ENCODE data around the gene C7orf57.

Gene C7orf57

DNA sequence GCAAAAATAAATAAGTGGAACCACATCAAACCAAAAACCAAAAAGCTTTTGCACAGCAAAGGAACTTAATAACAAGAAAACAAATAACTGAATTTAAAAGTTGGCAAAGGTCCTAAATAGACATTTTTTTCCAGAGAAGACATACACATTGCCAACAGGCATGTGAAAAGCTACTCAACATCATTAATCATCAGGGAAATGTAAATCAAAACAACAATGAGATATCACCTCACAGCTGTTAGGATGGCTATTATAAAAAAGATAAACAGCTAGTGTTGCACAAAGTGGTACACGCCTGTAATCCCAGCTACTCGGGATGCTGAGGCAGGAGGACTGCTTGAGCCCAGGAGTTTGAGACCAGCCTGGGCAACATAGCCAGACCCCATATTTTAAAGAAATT lies 4.2 kb upstream of the C7orf57 start:
- Histone ChIP-seq H3K4me3 (ENCODE audit: severe bottlenecking) (no peak overlapping the region), H3K27me3 (ENCODE audit: insufficient read depth, poor library complexity, severe bottlenecking) (no peaks in the 10 kb centered on the region), H3K36me3 (ENCODE audit: low read depth) (no peaks in the 10 kb centered on the region), H3K9me3 (ENCODE audit: severe bottlenecking) (no peaks in the 10 kb centered on the region), H3K4me1 (ENCODE audit: insufficient read depth, poor library complexity, severe bottlenecking) (no peaks in the 10 kb centered on the region), H3K27ac (ENCODE audit: poor library complexity, severe bottlenecking) (no peak overlapping the region)
- TF ChIP-seq, protein P1, sequence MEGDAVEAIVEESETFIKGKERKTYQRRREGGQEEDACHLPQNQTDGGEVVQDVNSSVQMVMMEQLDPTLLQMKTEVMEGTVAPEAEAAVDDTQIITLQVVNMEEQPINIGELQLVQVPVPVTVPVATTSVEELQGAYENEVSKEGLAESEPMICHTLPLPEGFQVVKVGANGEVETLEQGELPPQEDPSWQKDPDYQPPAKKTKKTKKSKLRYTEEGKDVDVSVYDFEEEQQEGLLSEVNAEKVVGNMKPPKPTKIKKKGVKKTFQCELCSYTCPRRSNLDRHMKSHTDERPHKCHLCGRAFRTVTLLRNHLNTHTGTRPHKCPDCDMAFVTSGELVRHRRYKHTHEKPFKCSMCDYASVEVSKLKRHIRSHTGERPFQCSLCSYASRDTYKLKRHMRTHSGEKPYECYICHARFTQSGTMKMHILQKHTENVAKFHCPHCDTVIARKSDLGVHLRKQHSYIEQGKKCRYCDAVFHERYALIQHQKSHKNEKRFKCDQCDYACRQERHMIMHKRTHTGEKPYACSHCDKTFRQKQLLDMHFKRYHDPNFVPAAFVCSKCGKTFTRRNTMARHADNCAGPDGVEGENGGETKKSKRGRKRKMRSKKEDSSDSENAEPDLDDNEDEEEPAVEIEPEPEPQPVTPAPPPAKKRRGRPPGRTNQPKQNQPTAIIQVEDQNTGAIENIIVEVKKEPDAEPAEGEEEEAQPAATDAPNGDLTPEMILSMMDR (IDR thresholded peaks at IDR 0.05; ENCODE audit: poor library complexity, severe bottlenecking) = no peak
- ATAC-seq (ENCODE audit: low read depth) = no peak
- no peak for DNase-seq (ENCODE audit: low spot score)

- ATAC-seq (ENCODE audit: low read depth) (no peak), DNase-seq (ENCODE audit: low spot score) (no peak)
- no peaks in the 10 kb centered on the region for H3K36me3 ChIP-seq (ENCODE audit: low read depth)
- no peaks in the 10 kb centered on the region for H3K9me3 ChIP-seq (ENCODE audit: severe bottlenecking)
- no peak overlapping the region for H3K4me3 ChIP-seq (ENCODE audit: severe bottlenecking)
- H3K27me3 ChIP-seq (ENCODE audit: insufficient read depth, poor library complexity, severe bottlenecking) = no peaks in the 10 kb centered on the region
- no peak overlapping the region for H3K27ac ChIP-seq (ENCODE audit: poor library complexity, severe bottlenecking)
- no peaks in the 10 kb centered on the region for H3K4me1 ChIP-seq (ENCODE audit: insufficient read depth, poor library complexity, severe bottlenecking)
- TF ChIP-seq, protein P1 (IDR thresholded peaks at IDR 0.05; ENCODE audit: poor library complexity, severe bottlenecking) = no peak
These were observed 1.4 kb upstream of the C7orf57 start for GRCh38 chr7:48033922-48034321.

DNA sequence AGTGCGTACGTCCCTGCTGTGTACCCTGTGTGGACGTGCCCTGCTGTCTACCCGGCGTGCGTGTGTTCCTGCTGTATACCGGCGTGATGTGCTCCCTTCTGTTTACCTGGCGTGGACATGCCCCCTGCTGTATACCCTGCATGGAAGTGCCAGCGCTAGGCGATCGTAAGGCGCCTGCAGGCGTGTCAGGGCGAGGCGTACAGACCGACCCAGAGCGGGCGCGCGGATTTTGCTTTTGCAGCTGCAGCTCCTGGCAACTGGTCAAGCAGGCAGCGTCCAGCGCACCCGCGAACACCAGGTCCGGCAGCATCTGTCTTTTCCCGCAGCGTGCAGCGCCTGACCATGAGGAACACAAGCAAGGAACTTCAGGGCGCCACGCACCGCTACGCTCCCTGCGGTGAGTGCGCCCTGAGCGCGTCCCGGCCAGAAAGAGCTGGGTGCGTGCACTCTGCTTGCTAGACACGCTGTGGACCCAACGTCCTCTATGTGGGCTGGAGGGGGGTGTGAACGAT lies 680 bp downstream of the C7orf57 start:
- TF ChIP-seq, protein P1 (IDR thresholded peaks at IDR 0.05; ENCODE audit: poor library complexity, severe bottlenecking) = no peak
- ATAC-seq (ENCODE audit: low read depth) (peak; percentile 28), DNase-seq (ENCODE audit: low spot score) (no peak)
- Histone ChIP-seq H3K9me3 (ENCODE audit: severe bottlenecking) (no peaks in the 10 kb centered on the region), H3K4me3 (ENCODE audit: severe bottlenecking) (peak overlapping the region; percentile 51), H3K27ac (ENCODE audit: poor library complexity, severe bottlenecking) (no peak overlapping the region), H3K4me1 (ENCODE audit: insufficient read depth, poor library complexity, severe bottlenecking) (peaks cover 11% of the 10 kb centered on the region), H3K27me3 (ENCODE audit: insufficient read depth, poor library complexity, severe bottlenecking) (no peaks in the 10 kb centered on the region), H3K36me3 (ENCODE audit: low read depth) (no peaks in the 10 kb centered on the region)

GRCh38 chr7:48038815-48039506 lies 3.6 kb downstream of the C7orf57 start:
- H3K27ac ChIP-seq (ENCODE audit: poor library complexity, severe bottlenecking) = no peak overlapping the region
- no peaks in the 10 kb centered on the region for H3K27me3 ChIP-seq (ENCODE audit: insufficient read depth, poor library complexity, severe bottlenecking)
- ATAC-seq (ENCODE audit: low read depth) = no peak

More at GRCh38 chr7:48038815-48039506, 3.6 kb downstream of the C7orf57 start:
- no peaks in the 10 kb centered on the region for H3K36me3 ChIP-seq (ENCODE audit: low read depth)
- no peak overlapping the region for H3K4me3 ChIP-seq (ENCODE audit: severe bottlenecking)
- DNase-seq (ENCODE audit: low spot score) = no peak
- TF ChIP-seq, protein P1 (IDR thresholded peaks at IDR 0.05; ENCODE audit: poor library complexity, severe bottlenecking) = no peak
- no peaks in the 10 kb centered on the region for H3K9me3 ChIP-seq (ENCODE audit: severe bottlenecking)
- H3K4me1 ChIP-seq (ENCODE audit: insufficient read depth, poor library complexity, severe bottlenecking) = peaks cover 30% of the 10 kb centered on the region
